HG02642 (cell line): ENCODE data around the gene FMN2.

Source experiments
- ATAC-seq: cut with Tn5 transposase; IDR thresholded peaks from one replicate; pipeline ENCODE4 v1.9.1; 2021; ENCODE audit warnings: mild to moderate bottlenecking; ENCODE audit not compliant: unreplicated experiment, poor library complexity

The FMN2 gene

DNA sequence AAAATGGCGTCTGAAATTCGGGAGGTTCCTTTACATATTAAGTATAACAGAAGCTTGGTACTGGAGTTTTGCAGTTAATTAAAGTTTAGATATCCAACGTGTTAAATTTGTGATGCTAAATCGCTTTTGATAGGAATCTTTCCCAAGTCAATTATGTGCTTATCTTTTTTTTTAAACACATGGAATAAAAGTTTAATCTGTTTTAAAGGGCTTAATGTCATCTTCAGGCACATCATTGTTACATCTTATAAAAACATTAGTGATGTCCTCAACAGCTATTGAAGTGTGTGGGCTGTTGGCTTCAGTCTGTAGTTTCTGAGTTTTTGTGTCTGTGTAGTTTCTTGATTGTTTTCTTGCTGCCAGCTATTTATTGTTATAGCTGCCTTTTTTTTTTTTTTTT, 5.3 kb downstream of the FMN2 start:
- no peak for ATAC-seq

DNA sequence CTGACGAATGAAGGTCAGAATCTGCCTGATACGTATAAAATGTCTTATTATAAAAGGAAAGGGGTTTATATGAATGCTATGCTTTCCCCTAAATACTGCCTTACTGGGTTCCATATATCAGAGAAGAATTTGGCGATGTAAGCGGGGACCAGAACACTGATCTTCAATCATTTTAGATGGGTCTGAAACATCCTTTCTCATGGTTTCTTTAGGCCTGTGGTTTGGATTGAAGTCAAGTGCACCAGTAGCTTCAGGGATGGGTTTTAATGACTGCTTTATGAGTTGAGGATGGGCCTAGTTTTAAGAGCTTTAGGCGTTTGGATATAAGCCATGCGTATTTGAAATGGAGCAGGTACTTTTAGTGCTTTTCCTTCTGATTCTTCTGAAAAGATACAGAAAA, 6.9 kb downstream of the FMN2 start:
- no peak for ATAC-seq

DNA sequence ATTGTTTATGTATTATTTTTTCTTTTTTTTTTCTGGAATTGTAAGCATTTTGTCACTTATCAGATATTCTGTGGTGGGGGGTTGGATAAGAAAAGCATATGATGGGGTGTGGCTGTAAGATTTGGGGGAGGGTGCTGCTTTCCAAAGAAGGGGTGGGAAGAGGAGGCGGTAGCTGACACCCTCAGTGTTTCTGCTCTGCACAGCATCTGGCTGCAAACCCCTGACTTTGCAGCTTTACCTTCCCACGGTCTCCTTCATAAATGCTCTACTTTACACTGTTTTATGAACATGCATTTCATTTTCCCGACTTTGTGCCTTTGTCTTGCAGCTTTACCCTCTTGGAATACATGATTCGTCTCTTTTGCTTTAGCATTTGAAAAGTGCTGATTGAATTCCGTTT, 7.6 kb downstream of the FMN2 start:
- no peak for ATAC-seq

DNA sequence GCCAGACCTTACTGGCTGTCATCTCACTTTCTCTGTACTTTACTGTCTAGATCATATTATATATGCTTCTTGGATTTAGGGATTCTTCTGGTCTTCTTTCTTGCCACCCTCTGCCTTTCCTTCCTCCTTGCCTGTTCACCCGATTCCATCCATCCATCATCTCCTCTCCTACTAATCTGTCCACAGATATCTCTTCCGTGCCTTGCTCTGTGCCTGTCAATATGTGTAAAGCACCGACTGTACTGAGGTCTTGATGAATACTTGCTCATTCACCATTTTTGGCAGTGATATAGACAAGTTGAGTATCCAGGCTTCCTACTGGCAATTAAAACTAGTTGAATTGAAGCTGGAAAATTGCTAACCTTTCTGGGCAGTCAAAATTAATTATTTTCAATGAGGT, 8.1 kb downstream of the FMN2 start:
- ATAC-seq, result no peak

DNA sequence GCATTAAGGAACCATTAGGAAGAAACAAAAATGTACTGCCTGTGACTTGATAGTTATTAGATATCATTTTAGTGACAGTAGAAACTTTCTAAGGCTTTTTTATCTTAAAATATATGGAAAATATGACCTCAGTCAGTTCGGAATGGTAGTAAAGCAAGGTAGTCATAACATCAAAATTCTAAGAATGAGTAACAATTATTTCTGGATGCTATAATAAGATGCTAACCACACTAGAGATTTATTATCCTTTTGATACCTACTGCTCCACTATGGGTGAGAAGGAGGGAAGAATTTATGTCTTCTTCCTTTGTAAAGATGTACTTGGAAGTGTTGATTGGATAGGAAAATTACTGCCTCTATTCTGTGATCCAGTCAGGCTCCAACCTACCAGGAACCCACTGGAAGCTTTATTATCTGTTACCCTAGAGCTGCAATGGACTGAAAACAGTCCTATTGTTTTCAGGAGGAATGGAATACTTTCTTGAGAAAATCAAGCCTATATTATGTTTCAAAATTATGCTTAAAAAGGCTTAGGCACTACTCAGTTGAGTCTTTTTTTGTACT, 8.8 kb downstream of the FMN2 start:
- ATAC-seq, result no peak

DNA sequence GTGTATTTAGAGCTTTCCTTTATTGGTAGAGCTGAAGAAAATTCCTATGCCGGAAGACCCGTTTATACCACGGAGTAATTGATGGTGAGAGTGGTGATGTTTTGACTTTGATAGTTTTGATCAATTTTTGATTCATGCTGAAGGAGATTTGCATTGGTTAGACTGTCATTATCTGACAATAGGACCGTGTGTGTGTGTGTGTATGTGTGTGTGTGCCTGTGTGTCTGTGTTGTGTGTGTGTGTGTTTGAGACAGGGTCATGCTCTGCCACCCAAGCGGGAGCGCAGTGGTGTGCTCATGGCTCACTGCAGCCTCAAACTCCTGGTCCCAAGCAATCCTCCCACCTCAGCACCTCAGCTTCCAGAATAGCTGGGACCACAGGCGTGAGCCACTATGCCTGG, 9.6 kb downstream of the FMN2 start:
- no peak for ATAC-seq

DNA sequence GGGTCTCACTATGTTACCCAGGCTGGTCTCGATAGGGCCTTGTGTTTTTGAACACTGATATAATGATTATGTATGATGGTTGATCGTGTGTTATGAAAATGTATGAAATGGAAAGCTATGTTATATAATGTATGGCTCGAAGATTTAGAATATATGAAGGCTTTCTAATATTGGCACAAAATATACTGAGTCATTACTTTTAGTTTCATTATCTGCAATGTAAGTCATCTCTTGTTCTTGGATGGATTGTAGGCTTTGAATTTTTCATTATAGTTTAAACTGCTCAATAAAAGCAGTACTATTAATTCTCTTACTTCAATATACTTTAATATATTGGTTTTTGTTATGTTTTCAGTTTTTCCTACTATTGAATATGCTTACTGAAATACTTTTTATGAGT, 10.1 kb downstream of the FMN2 start:
- no peak for ATAC-seq

DNA sequence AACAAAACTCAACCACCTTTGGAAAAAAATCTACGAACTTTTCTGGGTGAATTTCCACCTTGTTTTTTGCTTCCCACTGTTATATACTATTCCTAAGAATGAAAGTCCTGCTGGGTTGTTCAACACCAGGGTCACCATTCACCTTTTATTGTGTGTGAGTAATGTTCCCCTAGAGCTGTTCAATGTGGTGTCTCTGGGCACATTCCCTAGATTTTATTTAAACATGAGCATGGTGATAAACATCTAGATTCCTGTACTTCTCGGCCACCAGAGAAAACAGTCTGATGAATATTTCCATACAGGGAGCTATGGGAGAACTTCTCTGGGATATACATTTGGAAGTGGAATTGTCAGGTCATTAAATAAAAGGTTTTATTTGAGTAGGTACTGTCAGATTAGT, 13.0 kb downstream of the FMN2 start:
- ATAC-seq, result no peak

DNA sequence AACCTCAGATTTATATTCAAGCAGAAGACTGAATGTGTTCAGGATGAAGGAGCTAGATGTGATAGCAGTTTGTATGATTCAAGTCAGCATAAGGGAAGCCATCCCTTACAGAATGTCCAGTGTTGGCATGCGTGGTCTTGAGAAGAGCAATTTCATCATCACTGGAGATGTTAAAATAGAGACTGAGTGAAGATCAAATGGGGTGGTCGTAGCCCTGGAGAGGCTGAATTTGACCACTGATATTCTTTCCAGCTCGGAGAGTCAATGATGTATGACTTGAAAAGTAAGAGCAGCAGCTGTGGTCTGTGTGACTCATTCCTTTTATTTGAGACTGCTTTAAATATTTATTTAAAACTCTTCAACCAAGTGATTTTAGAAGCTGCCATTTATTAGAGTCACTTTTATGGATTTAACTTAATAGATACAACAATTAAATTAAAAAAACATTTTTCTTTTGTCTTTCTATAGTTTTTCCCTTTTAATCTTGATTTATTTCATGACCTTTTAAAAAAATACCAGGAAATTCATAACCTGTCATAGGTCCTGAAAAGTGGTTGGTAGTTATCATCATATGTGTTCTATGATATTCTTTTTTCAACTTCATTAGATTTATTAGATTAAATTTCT, 15.5 kb downstream of the FMN2 start:
- no peak for ATAC-seq

DNA sequence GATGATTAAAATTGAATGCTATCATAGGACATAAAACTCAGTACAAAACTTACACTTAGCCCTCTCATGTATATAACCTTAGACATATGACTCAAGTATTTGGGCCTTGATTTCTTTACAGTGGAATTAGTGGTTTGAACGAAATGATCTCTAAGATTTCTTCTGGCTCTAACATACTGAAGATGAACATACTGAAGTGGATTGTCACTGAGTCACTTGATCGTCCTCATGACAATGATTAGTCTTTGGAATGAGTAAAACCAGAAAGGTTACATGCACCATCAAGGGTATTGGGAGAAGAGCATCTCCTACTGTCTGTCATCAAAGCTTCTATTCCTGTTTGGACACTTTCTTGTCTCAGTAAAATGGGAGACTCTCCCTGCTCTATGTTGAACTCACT, 17.4 kb downstream of the FMN2 start:
- ATAC-seq, result no peak

DNA sequence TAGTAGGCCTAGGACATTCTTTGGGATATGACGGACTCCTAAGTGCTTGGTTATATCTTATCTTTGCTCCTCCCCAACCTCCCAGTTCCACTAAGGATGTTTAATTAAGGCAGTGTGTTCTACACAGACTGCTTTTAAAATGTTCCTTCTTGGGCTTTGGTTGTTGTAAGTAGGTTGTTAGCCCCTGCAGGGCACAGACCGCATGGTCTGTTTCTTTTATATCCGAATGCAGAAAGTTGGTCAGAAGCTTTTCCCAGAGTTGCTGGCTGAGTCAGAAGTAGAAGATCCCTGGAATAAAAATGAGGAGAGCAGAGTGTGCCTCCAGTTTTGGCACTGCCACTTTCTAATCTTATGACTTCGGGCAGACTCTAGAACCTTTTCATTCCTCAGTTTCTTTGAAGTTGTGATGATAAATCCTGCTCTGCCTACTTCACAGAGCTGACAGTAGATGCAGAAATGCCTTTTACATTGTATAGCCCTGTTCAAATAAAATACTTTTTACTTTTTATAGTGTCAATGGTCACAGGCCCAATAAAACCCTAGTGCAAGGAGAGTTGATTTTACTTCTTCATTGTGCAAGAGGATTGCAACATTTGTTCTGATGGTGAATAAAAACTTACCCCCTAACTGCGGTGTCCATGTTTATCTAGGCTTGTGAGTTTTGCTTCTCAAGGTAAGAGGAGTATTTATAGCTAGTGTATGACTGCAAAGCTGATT, 18.4 kb downstream of the FMN2 start:
- ATAC-seq, result no peak

DNA sequence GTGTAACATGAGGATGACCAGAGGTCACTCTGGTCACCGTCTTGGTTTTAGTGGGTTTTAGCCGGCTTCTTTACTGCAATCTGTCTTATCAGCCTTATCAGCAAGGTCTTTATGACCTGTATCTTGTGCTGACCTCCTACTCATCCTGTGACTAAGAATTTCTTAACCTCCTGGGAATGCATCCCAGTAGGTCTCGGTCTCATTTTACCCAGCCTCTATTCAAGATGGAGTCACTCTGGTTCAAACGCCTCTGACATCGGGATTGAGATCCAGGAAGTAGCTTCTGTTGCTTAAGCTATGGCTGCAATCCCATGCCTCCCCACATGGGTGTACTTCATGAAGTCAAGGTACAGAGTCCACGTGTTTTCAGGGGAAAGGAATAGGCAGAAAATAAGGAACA, 19.9 kb downstream of the FMN2 start:
- ATAC-seq, result no peak

DNA sequence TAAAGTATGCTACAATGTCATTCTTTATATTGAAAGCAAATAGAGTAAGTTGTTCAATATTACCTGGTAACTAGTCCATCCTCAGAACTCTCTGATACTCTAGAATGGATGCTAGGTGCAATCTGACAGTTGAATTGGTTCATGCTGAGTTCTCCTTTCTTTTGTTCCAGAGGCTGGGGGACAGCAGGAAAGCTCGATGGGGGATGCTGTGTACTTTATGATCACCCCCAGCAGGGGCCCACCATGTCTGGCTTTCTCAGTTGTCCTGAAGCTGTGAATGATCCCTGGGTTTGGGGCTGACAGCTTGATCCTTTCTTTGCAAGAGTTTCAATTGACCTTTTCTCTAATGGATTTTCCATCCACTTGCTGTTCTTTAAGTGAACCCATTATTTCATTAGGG, 22.5 kb downstream of the FMN2 start:
- ATAC-seq, result no peak

DNA sequence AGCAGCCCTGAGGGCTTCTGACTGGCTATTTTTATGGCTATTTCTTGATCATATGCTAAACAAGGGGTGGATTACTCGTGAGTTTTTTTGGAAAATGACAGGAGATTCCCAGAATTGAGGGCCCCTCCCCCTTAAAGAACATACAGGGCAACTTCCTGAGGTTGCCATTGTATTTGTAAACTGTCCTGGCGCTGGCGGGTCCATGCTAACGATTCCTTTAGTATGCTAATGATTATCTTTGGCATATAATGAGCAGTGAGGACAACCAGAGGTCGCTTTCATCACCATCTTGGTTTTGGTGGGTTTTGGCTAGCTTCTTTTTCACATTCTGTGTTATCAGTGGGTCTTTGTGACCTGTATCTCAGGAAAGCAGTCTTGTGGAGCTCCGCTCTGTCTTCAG, 24.1 kb downstream of the FMN2 start:
- ATAC-seq, result no peak

DNA sequence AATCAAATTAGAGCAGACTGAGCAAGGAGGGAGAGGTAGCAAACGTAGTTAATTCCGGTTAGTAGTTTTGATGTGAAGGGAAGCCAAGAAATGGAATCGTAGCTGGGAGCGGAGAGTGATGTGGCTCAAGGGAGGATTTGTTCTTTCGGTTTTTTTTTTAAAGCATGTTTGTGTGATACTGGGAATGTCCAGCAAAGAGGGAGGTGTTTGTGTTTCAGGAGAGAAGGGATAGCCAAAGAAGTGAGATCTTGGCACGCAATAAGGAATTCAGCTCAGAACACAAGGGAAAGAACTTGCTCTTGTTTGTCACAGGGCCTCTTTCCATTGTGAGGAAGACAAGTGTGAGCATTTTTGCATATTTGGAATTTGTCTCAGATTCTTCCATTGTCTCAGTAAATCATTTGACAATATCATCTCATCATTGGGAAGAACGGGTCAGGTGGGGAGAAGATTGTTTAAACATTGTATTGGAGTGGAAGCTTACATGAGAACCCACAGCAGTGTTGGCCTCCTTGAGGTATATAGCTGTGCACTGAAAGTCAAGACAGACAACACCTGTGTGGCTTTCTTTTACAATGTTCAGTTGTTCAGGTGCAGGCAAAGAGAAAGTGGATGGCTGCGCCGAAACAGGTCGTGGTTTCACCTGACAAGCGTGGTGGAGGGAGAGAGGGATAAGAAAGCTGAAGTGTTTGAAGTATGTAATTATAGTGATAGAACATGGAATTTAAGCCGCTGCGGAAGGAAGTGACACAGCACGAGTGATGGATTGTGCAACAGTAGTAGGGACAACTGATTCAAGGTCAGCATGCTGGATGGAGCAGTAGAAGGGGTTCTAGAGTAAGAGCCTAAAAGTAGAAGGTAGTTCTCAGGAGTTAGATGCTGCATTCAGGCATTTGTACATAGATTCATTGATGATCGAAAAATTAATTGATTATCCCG, 25.4 kb downstream of the FMN2 start:
- no peak for ATAC-seq

DNA sequence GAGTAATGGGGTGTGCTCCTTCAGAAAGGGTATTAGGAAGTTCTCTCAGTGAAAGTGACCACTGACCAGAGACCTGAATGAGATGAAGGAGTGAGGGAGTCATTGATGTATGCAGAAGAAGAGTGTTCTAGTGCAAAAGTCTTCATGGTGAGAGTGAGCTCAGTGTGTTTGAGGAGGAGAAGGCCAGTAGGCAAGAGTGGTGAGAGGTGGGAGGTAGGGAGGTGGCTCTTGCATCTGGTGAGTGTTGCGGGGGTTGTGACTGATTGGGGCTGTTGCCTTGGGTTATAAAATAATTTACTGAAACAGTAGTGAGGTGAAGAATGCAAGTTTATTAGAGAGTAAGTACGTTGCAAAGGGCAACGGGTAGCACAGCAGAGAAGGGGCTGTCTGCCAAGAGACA, 26.2 kb downstream of the FMN2 start:
- ATAC-seq, result no peak

DNA sequence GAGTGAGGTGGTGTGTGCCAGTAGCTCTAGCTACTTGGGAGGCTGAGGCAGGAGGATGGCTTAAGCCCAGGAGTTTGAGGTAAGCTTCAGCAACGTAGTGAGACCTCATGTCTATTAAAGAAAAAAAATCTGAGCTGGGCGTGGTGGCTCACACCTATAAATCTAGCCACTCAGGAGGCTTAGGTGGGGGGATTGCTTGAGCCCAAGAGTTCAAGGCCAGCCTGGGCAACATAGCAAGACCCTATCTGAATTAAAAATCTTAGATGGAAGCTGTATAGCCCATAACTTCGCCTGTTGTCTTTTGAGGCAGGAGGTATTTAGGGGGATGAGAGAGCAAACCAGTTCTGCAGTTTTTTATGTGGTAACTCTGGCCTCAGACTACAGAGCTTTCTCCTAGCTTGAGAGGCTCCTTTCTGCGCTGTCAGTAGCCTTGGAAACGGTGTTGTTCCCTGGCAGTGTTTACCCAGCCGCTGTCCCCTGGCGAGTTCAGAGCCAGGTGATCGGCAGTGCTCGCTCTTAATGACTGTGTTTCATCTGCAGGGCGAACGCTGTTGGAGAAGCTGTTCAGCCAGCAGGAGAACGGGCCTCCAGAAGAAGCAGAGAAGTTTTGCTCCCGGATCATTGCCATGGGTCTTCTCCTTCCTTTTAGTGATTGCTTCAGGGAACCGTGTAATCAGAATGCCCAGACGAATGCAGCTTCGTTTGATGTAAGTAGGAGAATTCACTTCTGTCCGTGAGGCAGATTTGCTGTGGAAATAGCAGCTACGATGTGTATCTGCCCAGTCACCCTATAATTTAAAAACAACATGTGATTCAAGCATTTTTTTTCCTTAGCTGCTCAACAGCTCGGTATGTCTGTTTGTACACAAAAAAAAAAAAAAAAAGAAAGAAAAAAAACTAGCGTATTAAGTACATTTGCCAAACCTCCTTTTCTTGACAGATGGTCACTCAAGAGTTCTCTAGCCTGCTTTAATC, 31.2 kb downstream of the FMN2 start:
- ATAC-seq, result no peak

DNA sequence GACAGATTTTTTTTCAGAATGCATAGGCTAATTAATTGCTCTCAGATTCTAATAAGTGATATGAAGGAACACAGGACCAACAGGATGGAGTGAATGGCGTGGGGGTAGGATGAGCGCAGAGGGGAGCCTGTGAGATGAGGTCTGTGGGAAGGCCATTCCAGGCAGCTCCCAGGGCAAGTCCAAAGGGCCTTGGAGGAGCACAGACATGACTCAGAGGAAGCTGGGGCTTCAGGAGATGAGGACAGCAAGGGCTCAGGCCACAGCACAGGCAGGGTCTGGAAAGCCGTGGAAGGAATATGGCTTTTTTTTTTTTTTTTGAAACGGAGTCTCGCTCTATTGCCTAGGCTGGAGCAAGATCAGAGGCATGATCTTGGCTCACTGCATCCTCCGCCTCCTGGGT, 35.1 kb downstream of the FMN2 start:
- no peak for ATAC-seq

DNA sequence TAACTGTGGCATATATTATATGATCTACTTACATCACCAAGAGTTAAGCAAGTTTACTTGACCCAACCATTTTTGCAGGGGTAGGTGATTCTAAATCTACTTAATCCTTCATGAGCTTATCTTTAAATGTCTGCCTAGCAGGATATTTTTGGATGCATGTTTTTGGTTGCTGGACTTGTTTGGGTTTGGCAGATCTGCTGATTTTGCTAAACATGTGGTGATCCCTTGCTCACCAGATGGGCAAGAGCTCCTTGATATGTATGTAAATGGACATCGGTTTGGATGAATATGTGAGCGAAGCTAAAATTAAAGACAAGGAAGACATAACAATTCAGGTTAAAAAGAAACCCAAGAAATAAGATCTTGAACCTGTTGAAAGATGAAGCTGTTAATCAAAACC, 36.7 kb downstream of the FMN2 start:
- ATAC-seq, result no peak

DNA sequence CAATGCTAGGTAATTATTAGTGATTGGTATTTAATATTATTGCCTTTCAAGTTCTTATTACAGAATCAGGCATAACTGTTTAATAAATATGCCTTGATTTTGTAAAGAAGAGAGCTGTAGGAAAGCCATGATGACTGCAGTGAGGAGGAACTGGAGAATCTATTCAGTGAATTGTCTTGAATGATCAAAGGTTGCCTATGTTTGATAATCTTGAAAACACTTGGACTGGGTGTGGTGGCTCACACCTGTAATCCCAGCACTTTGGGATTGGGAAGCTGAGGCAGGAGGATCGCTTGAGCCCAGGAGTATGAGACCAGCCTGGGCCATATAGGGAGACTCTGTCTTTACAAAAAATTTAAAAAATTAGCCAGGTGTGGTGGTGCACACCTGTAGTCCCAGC, 42.4 kb downstream of the FMN2 start:
- ATAC-seq, result no peak
